HFF-Myc (cell line): Measurements from ENCODE around the gene NR6A1.

Source experiments
- DNase-seq: peaks from one replicate; pipeline ENCODE4 v3.0.0-alpha.2; 2011; ENCODE audit warnings: low read depth; ENCODE audit errors: extremely low read depth
- H3K4me3 ChIP-seq: replicated peaks from 2 replicates; pipeline ENCODE4 v1.5.1; 2011; ENCODE audit warnings: low read depth, mild to moderate bottlenecking, control low read depth, low read length
- TF ChIP-seq, protein P1 (sequence below): IDR thresholded peaks from 2 replicates; pipeline ENCODE4 v1.5.1; 2012; ENCODE audit warnings: mild to moderate bottlenecking, low read depth, low read length, control low read depth; ENCODE audit errors: missing control alignments

The NR6A1 gene

DNA sequence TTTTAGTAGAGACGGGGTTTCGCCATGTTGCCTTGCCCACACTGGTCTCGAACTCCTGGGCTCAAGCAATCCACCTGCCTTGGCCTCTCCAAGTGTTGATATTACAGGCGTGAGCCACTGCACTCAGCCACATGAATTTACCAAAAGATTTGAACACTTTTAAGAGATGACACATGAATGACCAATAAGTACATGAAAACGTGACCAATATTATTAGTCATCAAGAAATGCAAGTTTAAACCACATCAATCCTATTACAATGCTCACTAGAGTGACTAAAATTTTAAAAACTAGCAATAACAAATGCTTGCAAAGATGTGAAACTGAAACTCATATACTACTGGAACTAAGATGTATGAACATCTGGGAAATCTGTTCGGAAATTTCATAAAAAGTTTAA lies 54.3 kb downstream of the NR6A1 start:
- H3K4me3 ChIP-seq, result no peak overlapping the region
- TF ChIP-seq, protein P1, sequence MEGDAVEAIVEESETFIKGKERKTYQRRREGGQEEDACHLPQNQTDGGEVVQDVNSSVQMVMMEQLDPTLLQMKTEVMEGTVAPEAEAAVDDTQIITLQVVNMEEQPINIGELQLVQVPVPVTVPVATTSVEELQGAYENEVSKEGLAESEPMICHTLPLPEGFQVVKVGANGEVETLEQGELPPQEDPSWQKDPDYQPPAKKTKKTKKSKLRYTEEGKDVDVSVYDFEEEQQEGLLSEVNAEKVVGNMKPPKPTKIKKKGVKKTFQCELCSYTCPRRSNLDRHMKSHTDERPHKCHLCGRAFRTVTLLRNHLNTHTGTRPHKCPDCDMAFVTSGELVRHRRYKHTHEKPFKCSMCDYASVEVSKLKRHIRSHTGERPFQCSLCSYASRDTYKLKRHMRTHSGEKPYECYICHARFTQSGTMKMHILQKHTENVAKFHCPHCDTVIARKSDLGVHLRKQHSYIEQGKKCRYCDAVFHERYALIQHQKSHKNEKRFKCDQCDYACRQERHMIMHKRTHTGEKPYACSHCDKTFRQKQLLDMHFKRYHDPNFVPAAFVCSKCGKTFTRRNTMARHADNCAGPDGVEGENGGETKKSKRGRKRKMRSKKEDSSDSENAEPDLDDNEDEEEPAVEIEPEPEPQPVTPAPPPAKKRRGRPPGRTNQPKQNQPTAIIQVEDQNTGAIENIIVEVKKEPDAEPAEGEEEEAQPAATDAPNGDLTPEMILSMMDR, result no peak
- no peak for DNase-seq

DNA sequence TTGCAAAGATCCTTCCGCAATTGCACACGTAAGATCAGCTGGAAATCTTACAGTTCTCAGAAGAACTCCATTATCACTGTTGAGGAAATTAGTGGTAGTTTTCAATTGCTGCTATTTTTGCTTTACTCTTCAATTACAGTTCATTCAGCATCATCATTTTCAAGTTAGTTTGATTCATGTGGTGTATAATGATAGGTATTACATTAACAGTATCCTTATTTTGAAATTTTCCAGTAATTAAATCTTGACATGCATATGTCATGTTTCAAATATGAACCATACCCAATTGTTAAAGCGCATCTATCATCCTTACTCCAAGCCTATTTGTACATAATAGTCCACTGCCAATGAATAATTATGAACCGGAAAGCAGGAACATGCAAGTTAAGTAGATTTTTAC lies 60.3 kb downstream of the NR6A1 start:
- DNase-seq, result no peak
- no peak overlapping the region for H3K4me3 ChIP-seq
- TF ChIP-seq, protein P1, result no peak

GRCh38 chr9:124709292-124709690 lies 61.8 kb downstream of the NR6A1 start:
- H3K4me3 ChIP-seq, result no peak overlapping the region
- TF ChIP-seq, protein P1, result no peak
- DNase-seq, result no peak

DNA sequence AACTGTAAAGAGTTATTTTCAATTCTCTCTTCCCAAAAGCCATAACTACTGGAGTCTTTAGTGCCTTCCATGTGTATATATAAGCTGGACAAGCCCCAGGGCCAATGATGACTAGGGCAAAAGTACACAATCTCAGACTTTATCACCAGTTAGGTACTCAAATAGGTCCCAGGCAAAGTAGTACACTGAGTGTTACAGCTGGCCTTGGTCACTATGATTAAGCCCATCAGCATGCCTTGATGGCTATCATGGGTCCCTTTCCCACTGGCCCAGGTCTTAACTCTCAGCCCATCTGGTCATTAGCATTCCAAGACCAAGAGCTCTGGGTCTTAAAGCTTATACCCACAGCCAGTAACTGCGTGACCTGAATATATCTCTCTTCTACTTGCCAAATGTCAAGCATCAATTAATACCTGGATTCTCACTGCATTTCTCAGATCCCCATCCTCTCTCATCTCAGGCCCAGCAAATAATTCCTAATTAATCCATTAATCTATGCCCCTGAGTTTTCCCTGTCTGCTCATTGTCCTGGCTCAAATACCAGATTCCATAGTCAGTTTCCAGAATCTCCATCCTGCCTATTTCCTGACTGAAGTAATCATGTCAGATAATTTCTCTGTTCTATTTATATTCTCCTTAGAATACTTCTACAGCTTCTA lies 62.3 kb downstream of the NR6A1 start:
- H3K4me3 ChIP-seq, result no peak overlapping the region

GRCh38 chr9:124708074-124708473 lies 63.0 kb downstream of the NR6A1 start:
- H3K4me3 ChIP-seq, result no peak overlapping the region
- no peak for DNase-seq
- TF ChIP-seq, protein P1, result no peak

More for the DNA sequence above, 62.3 kb downstream of the NR6A1 start:
- TF ChIP-seq, protein P1, result no peak
- DNase-seq, result no peak

- H3K4me3 ChIP-seq, result no peak overlapping the region
- no peak for DNase-seq
- TF ChIP-seq, protein P1, result no peak
Measured at GRCh38 chr9:124707666-124708065, 63.4 kb downstream of the NR6A1 start.

- TF ChIP-seq, protein P1, result no peak
- no peak overlapping the region for H3K4me3 ChIP-seq
- no peak for DNase-seq
Measured at GRCh38 chr9:124706685-124707084, 64.4 kb downstream of the NR6A1 start.
